ENCODE results near the gene TMOD1. TPM values are rescaled to one million over a fixed set of nuclear protein-coding genes. Genes with fewer than 3 reads are reported as not detected.

TMOD1 gene
- total RNA-seq, 1 experiment from 2014 or later: 0.14 TPM

DNA sequence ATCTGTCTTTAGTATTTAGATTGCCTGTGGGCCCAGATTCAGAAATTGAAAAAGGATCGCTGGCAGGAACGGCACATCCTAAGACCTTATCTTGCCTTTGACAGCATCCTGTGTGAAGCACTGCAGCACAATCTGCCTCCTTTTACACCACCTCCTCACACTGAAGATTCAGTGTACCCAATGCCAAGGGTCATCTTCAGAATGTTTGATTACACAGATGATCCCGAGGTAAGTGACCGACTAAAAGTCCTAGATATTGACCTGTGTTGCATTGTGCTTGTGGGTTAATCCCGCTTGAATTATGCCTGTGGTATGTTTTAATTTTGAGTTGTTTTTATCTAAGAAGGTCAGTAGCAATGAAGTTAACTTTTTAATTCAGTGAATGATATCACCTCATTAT is 146.5 kb downstream of the TMOD1 start:
- no TSS peak for BruUV-seq (replicated peaks)
- no peaks in the 10 kb centered on the region for H3K27me3 Mint-ChIP-seq (ENCODE audit: unreplicated experiment)
- no peaks in the 10 kb centered on the region for H3K4me1 Mint-ChIP-seq (ENCODE audit: low read depth, unreplicated experiment)
- no peak for DNase-seq
- H3K27ac Mint-ChIP-seq (ENCODE audit: unreplicated experiment): no peak overlapping the region
- H3K9me3 Mint-ChIP-seq (ENCODE audit: low read depth, unreplicated experiment): no peaks in the 10 kb centered on the region
- intact Hi-C loops (cut with micrococcal nuclease; ENCODE audit: unreplicated experiment): no loop called here
- TF ChIP-seq CTCF (IDR thresholded peaks at IDR 0.05; ENCODE audit: unreplicated experiment): no peak
- peaks cover 21% of the 10 kb centered on the region for H3K36me3 Mint-ChIP-seq (ENCODE audit: insufficient read depth, unreplicated experiment)
- CTCF ChIA-PET: no interaction called here
- no peak overlapping the region for H3K4me3 Mint-ChIP-seq (ENCODE audit: low read depth, unreplicated experiment)

Other genes with a start within 250 kb of the TMOD1 start
- 3.0 and 6.3 TPM in 2 replicates for gene CCDC180, start 194.0 kb upstream of the TMOD1 start, total RNA-seq (2022)
- gene TDRD7, start 89.6 kb upstream of the TMOD1 start, total RNA-seq (2022): 15.5 and 21.7 TPM in 2 replicates
- 12.6 and 12.7 TPM in 2 replicates for gene TSTD2, start 131.7 kb downstream of the TMOD1 start, total RNA-seq (2022)
- gene NCBP1, start 132.2 kb downstream of the TMOD1 start, total RNA-seq (2022): 28.0 and 32.2 TPM in 2 replicates
- gene XPA, start 195.7 kb downstream of the TMOD1 start, total RNA-seq (2022): 5.4 and 5.9 TPM in 2 replicates